GM18520 (cell line): Measurements from ENCODE around the gene PPCDC.
A peak's percentile ranks its signal among the peaks of the same experiment; 100 is the strongest.
"Not testable (repeated sequence)": the region's sequence is repeated elsewhere in the genome, so short reads cannot be mapped to it uniquely, and the experiment has no call there.

ENCODE experiments used
- ATAC-seq: cut with Tn5 transposase; IDR thresholded peaks from one replicate; pipeline ENCODE4 v1.9.1; 2021; ENCODE audit not compliant: unreplicated experiment

The PPCDC gene

GRCh38 chr15:75065851-75066509 is 42.6 kb downstream of the PPCDC start:
- ATAC-seq = no peak

DNA sequence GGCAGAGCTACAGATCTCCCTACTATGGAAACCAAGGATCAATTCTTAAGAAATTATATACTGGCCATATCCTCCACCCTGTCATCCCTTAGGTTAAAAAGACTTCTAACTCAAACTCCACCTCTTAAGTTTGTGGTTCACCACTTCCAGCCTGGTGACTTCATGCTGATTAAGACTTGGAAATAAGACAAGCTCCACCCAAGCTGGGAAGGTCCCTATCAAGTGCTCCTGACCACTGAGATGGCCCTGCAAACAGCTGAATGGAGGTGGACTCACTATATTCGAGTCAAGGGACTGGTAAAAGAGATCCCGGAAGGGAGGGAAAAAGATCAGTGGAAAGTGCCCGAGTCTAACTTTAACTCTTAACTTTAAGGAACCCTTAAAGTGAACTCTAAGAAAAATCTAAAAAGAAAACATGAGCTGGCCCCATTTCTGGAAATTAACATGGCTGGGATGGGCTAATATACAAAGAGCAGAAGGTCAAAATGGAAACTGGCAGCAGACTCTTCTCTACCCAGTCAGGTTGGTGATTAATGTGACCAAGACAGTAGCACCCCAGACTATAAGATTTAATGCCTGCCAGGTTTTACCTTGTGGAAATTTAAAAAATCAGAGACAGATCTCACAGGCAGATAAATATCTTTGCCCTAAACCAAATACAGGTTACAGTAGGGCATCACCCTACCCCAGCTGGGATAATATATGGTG is 43.9 kb downstream of the PPCDC start:
- ATAC-seq = no peak

DNA sequence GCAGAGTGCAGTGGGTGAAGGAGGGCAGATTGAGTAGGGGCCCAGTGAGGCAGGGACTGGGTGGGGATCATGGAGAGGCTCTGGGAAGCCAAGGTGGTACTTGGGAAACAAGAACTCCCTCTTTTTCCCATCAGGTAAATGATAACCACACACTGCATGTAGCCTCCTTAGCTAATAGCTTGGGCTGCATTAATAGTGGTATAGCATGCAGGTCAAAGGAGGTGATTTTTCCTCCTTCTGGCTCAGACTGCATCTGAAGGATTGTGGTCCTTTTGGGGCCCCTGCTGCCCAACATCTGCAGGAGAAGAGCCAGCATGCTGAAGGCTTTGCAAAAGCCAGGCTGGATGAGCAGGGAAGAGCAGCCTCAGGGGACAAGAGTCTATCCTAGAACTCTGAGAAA is 45.4 kb downstream of the PPCDC start:
- ATAC-seq = no peak

DNA sequence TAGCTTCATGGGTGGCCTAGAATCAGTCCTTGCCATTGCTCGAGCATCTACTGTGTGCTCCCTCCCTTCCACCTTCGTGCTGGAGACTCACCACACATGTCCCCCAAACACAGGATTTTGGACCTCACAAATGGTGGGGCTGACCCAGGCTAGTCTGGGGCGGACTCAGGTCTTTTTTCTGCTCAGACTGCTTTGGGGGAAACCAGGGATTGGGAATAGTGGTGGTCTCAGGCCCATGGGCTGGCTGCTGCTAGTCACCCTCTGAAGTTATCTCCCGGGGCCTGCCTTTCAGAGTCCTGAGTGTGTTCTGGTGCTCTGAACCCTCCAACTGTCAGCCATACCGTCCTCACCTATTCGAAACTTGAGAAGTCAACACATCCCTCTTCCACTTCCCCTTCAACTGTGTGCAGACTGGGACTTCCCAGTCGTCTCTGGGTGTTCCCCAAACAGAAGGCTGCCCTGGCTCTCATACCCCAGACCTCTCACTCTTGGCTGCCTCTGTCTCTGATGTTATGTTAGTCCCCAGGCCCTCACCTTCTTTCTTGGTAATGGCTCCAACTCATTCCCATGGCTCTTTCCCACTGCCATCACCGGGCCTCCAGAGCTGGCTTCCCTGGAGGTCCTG is 46.0 kb downstream of the PPCDC start:
- ATAC-seq = peak; percentile 83

GRCh38 chr15:75070674-75071073 is 47.3 kb downstream of the PPCDC start:
- no peak for ATAC-seq

GRCh38 chr15:75073197-75073596 is 49.8 kb downstream of the PPCDC start:
- ATAC-seq = no peak

GRCh38 chr15:75076277-75076676 is 52.9 kb downstream of the PPCDC start:
- ATAC-seq = no peak

DNA sequence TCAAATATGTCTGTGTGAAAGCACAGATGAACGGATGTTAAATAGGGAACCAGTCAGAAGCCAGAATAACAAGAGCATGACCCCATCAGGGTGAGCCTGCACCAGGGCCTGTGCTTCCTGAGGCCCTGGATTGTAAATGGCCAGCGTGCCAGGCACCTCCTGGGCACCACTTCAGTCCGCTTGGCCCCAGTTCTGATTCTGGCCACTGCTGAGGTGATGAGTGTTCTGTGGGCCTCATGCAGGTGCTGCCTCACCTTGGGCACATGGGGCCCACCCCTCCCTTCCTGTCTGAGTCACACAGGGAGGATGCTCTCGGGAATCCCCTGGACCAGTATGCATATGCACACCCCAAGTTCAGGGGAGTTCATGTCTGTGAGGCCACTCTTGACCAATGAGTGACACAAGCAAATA is 54.2 kb downstream of the PPCDC start:
- ATAC-seq = not testable (repeated sequence)

- ATAC-seq = no peak
Observed at GRCh38 chr15:75081150-75081549, 57.8 kb downstream of the PPCDC start.

- no peak for ATAC-seq
Observed at GRCh38 chr15:75082689-75083088, 59.3 kb downstream of the PPCDC start.

DNA sequence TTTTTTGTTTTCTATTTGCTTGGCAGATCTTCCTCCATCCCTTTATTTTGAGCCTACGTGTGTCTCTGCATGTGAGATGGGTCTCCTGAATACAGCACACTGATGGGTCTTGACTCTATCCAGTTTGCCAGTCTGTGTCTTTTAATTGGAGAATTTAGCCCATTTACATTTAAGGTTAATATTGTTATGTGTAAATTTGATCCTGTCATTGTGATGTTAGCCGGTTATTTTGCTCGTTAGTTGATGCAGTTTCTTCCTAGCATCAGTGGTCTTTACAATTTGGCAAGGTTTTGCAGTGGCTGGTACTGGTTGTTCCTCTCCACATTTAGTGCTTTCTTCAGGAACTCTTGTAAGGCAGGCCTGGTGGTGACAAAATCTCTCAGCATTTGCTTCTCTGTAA is 62.3 kb downstream of the PPCDC start:
- not testable (repeated sequence) for ATAC-seq

GRCh38 chr15:75089456-75090387 is 66.3 kb downstream of the PPCDC start:
- no peak for ATAC-seq

DNA sequence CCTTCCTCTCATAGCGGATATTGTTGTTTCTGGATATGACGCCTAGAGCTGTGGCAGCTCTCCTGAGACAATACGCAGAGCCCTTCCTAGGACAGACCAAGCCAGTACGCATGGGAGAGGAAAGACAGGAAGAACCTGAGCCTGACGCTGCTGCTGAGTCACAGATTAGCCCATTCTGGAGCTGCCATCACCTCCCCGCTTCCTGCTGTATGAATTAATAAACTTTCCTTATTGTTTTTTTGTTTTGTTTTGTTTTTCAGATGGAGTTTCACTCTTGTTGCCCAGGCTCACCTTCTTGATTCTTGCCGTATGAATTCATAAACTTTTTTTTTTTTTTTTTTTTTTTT is 67.0 kb downstream of the PPCDC start:
- no peak for ATAC-seq

DNA sequence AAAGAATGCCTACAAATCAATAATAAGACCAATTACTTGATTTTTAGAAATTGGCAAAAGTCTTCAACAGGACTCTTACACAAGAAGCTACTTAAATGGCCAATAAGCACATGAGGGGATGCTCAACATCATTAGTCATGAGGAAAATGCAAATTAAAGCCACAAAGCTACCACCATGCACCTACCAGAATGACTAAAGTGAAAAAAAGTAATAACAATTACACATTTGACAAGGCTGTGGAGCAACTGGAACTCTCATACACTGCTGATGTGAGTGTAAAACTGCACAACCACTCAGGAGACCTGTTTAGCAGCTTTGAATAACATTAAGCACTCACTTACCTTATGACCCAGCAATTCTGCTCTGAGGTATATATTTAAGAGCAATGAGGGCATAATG is 68.4 kb downstream of the PPCDC start:
- ATAC-seq = no peak

DNA sequence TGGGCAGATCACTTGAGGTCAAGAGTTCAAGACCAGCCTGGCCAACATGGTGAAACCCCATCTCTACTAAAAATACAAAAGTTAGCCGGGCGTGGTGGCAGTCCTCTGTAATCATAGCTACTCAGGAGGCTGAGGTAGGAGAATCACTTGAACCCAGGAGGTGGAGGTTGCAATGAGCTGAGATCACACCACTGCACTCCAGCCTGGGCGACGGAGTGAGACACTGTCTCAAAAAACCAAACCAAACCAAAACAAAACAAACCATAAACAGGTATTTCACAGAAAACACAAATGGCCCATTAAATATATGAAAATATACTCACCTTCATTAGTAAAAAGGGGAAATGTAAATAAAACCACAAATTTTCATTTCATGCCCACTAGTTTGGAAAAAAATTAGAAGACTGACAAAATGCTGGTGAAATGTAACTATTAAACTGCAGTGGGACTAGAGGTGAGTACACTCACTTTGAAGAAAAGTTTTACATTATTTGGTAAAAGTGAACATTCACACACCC is 71.6 kb downstream of the PPCDC start:
- ATAC-seq = not testable (repeated sequence)

DNA sequence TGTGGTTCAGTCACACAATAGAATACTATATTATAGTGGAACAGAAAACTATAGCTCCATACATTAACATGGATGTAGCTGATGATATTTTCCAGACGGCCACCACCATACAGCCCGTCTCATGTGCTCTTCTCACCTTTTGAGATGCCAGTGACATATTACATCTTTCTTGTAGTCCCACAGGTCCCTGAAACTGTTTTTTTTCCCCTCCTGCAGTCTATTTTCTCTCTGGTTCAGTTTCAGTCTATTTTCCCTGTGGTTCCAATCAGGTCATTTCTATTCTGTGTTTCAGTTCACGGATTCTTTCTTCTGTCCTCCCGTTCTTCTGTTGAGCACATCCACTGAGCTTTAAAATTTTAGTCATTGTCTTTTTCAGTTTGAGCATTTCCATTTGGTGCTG is 72.2 kb downstream of the PPCDC start:
- no peak for ATAC-seq

- no peak for ATAC-seq
Observed at GRCh38 chr15:75097939-75098338, 74.5 kb downstream of the PPCDC start.

DNA sequence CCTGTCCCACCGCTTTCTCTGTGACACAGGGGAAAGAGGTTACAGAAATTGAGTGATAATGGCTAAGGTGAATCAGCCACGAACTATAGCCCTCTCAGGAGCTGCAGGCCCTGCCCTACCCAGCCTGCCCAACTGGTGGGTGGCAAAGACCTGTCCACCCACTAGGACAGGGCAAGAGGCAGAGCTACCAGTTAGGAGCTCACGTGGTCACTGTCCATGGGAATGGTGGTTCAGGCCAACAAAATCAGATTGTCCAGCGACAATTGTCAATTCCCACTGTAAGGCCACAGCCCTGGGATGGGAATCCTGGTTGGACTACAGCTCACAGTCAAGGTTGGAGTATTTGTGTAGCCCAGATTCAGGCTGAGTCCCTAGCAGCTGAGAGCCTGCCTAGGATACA is 75.0 kb downstream of the PPCDC start:
- no peak for ATAC-seq
